ENCODE results near the gene C12orf42. TPM values are rescaled to one million over a fixed set of nuclear protein-coding genes. Genes with fewer than 3 reads are reported as not detected.
"Not testable (repeated sequence)": the region's sequence is repeated elsewhere in the genome, so short reads cannot be mapped to it uniquely, and the experiment has no call there.

The C12orf42 gene
- total RNA-seq, 1 donor from 2014 or later = 0.48 TPM

GRCh38 chr12:103424849-103425586 lies 70.8 kb downstream of the C12orf42 start:
- not testable (repeated sequence) for DNase-seq (ENCODE audit: low spot score)

- no peak for DNase-seq (ENCODE audit: low spot score)
Observed at GRCh38 chr12:103423516-103423910, 72.3 kb downstream of the C12orf42 start.

DNA sequence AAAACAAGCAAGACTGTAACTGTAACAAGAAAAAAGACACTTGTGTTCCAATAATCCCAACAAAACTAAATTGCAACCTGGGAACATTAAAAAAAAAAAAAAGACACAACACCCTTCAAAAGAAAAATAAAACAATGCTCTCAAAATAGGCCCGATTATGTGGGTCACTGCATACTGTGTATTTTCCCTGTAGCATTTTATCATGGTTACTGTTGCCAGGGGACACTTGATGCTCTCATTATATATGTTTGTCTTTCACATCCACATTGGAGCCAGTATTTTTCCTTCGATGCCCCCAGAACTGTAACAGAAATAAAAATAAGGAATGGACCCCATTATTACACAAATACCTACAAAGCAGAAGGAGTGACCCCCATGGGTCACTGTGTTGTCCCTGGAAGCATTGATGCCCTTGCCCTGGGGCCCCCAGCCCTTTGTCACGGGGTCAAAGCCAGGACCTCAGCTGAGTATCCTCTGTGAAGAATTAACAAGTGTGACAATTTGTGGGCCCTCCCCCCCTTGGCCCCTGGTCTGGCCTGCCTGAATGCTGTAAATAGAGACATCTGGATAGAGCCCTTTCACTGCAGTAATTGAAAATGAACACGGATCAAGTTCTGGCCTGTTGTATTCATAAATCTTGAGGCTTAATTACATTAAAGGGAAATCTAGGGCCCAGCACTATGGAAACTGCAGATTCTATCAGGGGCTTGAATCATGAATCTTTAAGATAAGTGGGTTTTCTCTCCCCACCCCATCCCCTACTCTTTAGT lies 72.8 kb downstream of the C12orf42 start:
- DNase-seq (ENCODE audit: low spot score) = peak; percentile 59

DNA sequence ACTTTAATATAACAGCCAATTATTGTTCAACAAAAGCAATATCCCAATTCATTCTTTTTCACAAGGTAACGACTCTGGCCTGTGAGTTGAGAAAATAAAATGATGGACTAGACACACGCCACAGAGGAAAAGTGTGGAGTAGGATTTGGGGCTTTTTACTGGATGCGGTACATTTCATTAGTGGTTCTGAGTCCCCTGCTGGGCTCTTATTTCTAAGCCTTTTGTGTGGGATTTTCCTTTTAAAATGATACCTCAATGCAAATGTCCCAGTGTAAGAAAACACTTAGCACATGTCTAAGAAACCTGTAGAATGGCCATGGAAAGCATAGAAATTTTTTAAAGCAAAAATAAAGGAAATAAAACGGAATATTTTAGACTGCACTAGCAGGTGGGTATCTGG lies 73.4 kb downstream of the C12orf42 start:
- DNase-seq (ENCODE audit: low spot score) = no peak

DNA sequence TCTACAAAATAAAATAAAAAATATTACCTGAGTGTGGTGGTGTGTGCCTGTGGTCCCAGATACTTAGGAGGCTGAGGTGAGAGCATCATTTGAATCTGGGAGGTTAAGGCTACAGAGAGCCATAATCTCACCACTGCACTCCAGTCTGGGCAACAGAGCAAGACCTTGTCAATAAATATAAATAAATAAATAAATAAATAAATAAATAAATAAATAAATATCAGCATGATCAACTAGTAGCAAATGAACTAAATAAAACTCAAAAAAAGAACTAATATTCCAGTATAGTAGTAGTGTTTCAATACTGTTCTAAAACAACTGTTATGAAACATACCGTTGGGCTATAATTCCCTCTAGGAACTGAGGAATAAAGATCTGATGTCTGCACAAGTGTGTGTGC lies 74.4 kb downstream of the C12orf42 start:
- no peak for DNase-seq (ENCODE audit: low spot score)

DNA sequence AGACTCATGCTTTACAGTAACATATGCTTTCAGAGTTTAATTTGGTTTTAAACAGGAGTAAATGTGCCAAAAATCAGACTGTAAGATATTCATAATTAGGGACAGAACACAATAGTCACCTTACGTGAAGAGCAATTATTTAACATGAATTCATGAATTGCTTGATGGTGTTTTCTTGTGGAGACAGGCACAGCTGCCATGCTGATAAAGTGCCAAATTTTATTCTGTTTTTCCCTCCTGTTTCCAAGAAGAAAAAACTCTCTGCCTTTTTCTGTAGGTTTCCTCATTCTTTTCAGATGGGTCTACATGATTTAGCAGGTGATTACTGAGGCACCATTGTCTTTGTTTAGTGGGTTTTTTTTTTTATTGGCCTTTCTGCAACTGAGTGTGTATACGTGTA lies 80.1 kb downstream of the C12orf42 start:
- DNase-seq (ENCODE audit: low spot score) = no peak

DNA sequence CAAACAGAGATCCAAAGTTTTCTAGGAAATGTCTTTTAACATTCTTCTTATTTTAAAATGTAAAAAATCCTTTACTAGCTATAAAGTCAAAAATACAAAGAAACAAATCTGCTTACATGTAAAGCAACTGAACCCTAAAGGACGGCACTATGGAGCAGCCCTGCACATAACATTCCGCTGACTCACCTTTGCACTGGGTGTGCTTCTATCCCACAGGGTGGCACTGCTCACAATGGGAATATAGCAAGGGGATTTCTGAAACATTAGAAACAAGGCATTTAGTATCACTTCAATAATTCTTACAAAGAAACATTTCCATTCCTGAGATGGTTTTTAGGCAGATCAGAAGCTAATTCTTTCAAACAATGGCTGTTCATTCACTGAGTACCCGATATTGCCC lies 94.3 kb downstream of the C12orf42 start:
- peak; percentile 22 for DNase-seq (ENCODE audit: low spot score)

GRCh38 chr12:103399986-103400385 lies 95.8 kb downstream of the C12orf42 start:
- no peak for DNase-seq (ENCODE audit: low spot score)

GRCh38 chr12:103397536-103397935 lies 98.2 kb downstream of the C12orf42 start:
- no peak for DNase-seq (ENCODE audit: low spot score)

- DNase-seq (ENCODE audit: low spot score) = no peak
Observed at GRCh38 chr12:103392722-103393121, 103.0 kb downstream of the C12orf42 start.

GRCh38 chr12:103391103-103391502 lies 104.7 kb downstream of the C12orf42 start:
- no peak for DNase-seq (ENCODE audit: low spot score)

DNA sequence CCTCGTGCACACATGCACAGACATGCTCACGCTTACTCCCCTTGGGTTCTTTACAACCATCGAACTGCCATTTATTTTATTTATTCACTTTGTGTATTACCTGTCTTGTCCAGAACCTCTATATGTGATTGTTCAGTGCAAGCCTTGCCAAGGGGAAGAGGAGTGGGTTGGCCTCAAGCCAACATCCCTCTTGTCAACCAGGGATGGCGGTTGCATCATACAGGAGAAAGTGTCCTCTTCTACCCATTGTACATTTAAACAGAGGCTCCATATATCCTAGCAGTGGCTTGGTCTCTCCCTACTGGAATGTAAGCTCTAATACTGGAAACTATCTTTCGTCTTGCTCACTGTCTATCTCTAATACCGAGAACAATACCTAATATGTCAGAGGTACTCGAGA lies 108.4 kb downstream of the C12orf42 start:
- no peak for DNase-seq (ENCODE audit: low spot score)

DNA sequence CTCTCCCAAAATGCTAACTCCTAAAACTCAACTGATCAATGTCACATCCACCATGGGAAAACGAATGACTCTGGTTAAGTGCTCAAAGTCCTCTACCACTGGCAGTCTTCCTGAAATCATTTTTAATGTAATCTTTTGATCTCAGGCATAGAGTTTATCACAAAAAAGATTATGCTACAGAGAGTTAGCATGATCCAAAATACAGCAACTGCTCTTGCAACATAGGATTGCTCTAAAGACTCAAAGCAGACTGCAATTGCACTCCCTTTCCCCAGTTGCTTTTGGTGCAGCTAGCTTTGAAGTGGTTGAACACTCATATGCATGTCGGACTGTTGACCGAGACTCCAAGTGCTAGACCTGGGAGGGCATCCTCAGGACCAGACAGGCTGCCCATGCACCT lies 109.3 kb downstream of the C12orf42 start:
- DNase-seq (ENCODE audit: low spot score) = peak; percentile 96

- no peak for DNase-seq (ENCODE audit: low spot score)
Observed at GRCh38 chr12:103382736-103383346, 112.9 kb downstream of the C12orf42 start.

- DNase-seq (ENCODE audit: low spot score) = no peak
Observed at GRCh38 chr12:103382119-103382518, 113.6 kb downstream of the C12orf42 start.

DNA sequence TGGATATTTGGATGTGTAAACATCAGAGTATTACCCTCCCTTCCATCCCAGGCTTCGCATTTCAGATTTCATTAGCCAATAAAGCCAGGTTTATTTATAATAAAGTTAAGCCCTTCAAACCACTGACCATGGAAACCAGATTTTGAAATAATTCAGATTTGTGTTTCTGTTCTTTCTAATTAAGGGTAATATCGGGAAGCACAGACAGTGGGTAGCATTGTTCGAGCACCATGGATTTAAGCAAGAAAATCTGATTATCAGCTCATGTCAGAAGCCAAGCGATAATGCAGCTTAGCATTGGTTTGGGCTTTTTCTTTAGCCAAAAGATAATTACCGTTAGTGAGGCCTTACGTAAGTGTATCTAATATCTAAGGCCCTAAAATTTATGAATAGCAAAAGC lies 116.1 kb downstream of the C12orf42 start:
- no peak for DNase-seq (ENCODE audit: low spot score)

DNA sequence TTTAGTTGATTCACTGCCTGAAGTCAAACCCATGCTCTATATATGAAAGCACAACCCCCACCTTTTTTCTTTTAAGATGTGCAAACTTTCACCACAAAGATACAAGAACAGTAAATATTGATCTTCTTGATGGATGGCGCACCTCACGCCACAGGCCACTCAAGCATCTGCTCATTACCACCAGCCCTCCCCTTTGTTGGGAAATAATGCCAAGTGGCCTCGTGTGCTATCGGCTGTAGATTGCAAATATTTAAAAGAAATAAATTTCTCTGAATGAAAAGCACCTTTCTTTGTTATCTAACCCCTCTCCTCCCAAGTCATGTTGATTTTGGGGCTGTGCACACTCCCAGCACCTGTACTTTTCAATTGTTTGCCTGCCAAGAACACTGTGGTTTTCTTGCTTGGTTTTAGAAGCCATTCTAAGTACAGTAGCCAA lies 122.7 kb downstream of the C12orf42 start:
- no peak for DNase-seq (ENCODE audit: low spot score)

DNA sequence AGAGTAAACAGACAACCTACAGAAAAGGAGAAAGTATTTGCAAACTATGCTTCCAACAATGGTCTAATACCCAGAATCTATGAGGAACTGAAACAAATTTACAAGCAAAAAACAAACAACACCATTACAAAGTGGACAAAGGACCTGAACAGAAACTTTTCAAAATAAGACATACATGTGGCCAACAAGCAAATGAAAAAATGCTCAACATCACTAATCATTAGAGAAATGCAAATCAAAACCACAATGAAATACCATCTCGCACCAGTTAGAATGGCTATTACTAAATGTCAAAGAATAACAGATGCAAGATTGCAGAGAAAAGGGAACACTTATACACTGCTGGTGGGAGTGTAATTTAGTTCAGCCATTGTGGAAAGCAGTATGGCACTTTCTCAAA lies 125.8 kb downstream of the C12orf42 start:
- no peak for DNase-seq (ENCODE audit: low spot score)

DNA sequence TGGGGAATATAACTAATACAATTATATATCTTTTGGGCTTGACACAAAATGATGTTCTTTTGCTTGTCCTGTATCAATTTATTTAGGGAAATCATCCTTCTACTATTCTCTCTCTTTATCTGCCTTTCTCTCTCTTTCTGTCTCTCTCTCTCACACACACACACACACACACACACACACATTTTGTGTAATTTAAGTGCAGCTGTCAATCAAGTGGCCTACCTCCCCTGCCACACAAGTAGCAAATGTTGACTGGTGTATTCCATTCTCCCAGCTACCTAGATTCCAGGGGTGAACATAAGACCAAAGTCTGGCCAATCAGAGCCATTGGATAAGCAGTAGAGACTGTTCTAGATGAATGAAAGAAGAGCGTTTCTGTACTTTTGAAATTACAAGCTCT lies 127.6 kb downstream of the C12orf42 start:
- no peak for DNase-seq (ENCODE audit: low spot score)

DNA sequence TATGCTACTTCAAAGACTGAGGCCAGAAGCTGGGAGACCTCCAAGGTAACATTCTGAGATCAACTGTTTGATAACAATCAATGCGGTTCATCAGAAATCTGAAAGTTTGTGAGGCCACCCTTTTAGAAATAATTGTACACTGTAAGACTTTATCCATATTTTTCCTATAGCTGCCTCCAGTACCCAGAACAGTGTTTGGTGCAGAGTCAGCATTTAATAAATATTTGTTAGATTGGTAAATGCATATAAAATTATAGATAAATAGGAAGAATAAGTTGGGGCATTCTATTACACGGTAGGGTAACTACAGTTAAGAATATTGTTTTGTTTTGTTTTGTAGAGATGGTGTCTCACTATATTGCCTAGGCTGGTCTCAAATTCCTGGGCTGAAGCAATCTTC lies 141.4 kb downstream of the C12orf42 start:
- no peak for DNase-seq (ENCODE audit: low spot score)

DNA sequence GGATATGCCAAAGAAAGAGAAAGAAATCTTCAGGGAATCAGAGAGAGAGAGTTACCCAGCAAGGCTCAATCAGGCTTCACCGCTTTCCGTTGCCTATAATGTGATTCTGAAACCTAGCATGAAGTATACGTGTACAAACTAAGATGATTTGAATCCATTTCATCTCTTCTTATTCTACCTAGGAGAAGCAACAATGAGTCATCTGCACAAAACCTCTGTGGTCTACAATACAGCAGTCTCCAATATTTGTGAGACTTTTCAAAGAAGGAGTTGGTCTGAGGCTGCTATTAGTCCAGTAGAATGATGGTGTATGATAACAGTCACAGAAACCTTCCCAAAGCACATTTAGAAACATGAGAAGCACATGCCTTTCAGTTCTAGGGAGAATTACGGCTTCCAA lies 141.9 kb downstream of the C12orf42 start:
- no peak for DNase-seq (ENCODE audit: low spot score)

DNA sequence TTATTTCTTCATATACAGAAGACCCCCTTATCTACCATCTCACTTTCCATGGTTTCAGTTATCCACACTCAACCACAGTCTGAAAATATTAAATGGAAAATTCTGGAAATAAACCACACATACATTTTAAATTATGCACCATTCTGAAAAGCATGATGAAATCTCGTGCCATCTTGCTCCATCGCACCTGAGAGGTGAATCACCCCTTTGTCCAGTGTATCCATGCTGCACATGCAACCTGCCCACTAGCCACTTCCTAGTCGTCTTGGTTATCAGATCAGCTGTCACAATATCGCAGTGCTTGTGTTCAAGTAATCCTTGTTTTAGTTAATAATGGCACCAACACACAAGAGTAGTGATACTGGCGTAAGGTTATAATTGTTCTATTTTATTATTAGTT lies 145.7 kb downstream of the C12orf42 start:
- no peak for DNase-seq (ENCODE audit: low spot score)

DNA sequence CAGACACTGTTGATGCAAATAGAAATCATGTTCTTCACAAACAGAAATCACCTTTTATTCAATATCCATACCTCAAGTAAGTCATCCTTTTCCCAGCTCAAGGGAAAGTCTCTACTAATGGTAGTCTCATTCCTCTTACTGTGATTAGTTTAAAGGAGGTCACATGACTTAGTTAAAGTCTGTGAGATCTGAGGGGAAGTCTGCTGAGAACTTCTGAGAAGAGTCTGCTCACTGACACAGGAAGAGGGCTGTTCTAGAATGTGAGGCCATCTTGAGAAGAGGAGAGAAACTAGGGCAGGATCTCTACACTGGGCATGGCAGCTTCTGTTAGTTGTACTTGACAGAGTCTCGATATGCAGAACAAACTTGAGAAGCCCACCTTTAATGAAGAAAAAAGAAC lies 146.8 kb downstream of the C12orf42 start:
- no peak for DNase-seq (ENCODE audit: low spot score)

All from umbilical cord (tissue), 2 donors.